ENCODE measurements around the gene SPRR2B. TPM values are rescaled to one million over a fixed set of nuclear protein-coding genes. Genes with fewer than 3 reads are reported as not detected.

Gene SPRR2B
- total and polyA plus RNA-seq, 12 donors = 0.50 TPM; not detected in 11

- Histone ChIP-seq H3K9me3 (replicated peaks in 1 of 3) (no peaks in the 10 kb centered on the region), H3K4me3 (no peak overlapping the region), H3K27ac (no peak overlapping the region), H3K4me1 (replicated peaks in 1 of 2) (no peaks in the 10 kb centered on the region), H3K27me3 (no peaks in the 10 kb centered on the region), H3K36me3 (replicated peaks in 1 of 2) (no peaks in the 10 kb centered on the region)
- WGBS, 4 donors = 81 to 89% (median 84%) methylated on average over 5 of the region's 5 CpGs
- DNase-seq = no peak
- intact Hi-C loops (cut with DNase I) = no loop called here
- TF ChIP-seq CTCF (IDR thresholded peaks at IDR 0.05) (no peak), POLR2A (IDR thresholded peaks at IDR 0.05) (no peak)
Observed at GRCh38 chr1:153100245-153100644, 28.8 kb upstream of the SPRR2B start.

GRCh38 chr1:153099461-153100045 lies 28.1 kb upstream of the SPRR2B start:
- no peak for DNase-seq
- no peak overlapping the region for H3K27ac ChIP-seq
- no peaks in the 10 kb centered on the region for H3K27me3 ChIP-seq
- intact Hi-C loops (cut with DNase I) = no loop called here
- no peak overlapping the region for H3K4me3 ChIP-seq
- H3K36me3 ChIP-seq (replicated peaks in 1 of 2) = no peaks in the 10 kb centered on the region
- WGBS, 4 donors = 84 to 90% (median 89%) methylated on average over 9 of the region's 9 CpGs
- H3K4me1 ChIP-seq (replicated peaks in 1 of 2) = no peaks in the 10 kb centered on the region
- H3K9me3 ChIP-seq (replicated peaks in 1 of 3) = no peaks in the 10 kb centered on the region
- no peak for TF ChIP-seq POLR2A (IDR thresholded peaks at IDR 0.05)

- H3K4me1 ChIP-seq (replicated peaks in 1 of 2) = no peaks in the 10 kb centered on the region
- H3K27me3 ChIP-seq = no peaks in the 10 kb centered on the region
- no peaks in the 10 kb centered on the region for H3K9me3 ChIP-seq (replicated peaks in 1 of 3)
- H3K27ac ChIP-seq = no peak overlapping the region
- no peak overlapping the region for H3K4me3 ChIP-seq
- intact Hi-C loops (cut with DNase I) = no loop called here
- TF ChIP-seq POLR2A (IDR thresholded peaks at IDR 0.05) (no peak), CTCF (IDR thresholded peaks at IDR 0.05) (no peak)
- no peaks in the 10 kb centered on the region for H3K36me3 ChIP-seq (replicated peaks in 1 of 2)
- DNase-seq = no peak
Observed at GRCh38 chr1:153095764-153096163, 24.4 kb upstream of the SPRR2B start.

- intact Hi-C loops (cut with DNase I) = no loop called here
- DNase-seq = no peak
- Histone ChIP-seq H3K27me3 (no peaks in the 10 kb centered on the region), H3K4me1 (replicated peaks in 1 of 2) (no peaks in the 10 kb centered on the region), H3K4me3 (no peak within 1 kb of the TSS), H3K27ac (no peak within 1 kb of the TSS), H3K36me3 (replicated peaks in 1 of 2) (no peaks in the 10 kb centered on the region), H3K9me3 (replicated peaks in 1 of 3) (no peaks in the 10 kb centered on the region)
- TF ChIP-seq CTCF (IDR thresholded peaks at IDR 0.05) = no peak
- no peak for TF ChIP-seq POLR2A (IDR thresholded peaks at IDR 0.05)
Observed at GRCh38 chr1:153094426-153094825, 23.0 kb upstream of the SPRR2B start, which contains the start of gene SPRR2E. TSS of gene SPRR2E (minus strand) at chr1:153094526. CDS start at chr1:153093751, 775 bp downstream.

- DNase-seq = no peak
- H3K36me3 ChIP-seq (replicated peaks in 1 of 2) = no peaks in the 10 kb centered on the region
- H3K9me3 ChIP-seq (replicated peaks in 1 of 3) = no peaks in the 10 kb centered on the region
- WGBS, 4 donors = 39 to 68% (median 66%) methylated on average over 1 of the region's 1 CpG
- no peak overlapping the region for H3K27ac ChIP-seq
- TF ChIP-seq POLR2A (IDR thresholded peaks at IDR 0.05) (no peak), CTCF (IDR thresholded peaks at IDR 0.05) (no peak)
- intact Hi-C loops (cut with DNase I) = no loop called here
- no peaks in the 10 kb centered on the region for H3K4me1 ChIP-seq (replicated peaks in 1 of 2)
- H3K27me3 ChIP-seq = no peaks in the 10 kb centered on the region
- H3K4me3 ChIP-seq = no peak overlapping the region
Observed at GRCh38 chr1:153087652-153088051, 16.2 kb upstream of the SPRR2B start.
